Liver (tissue), 9 donors: ENCODE results near the gene VWA5B1. TPM values are rescaled to one million over a fixed set of nuclear protein-coding genes. Genes with fewer than 3 reads are reported as not detected.

Source experiments
- DNase-seq: peaks from one replicate; pipeline ENCODE4 v3.0.0-alpha.2; 2017; ENCODE audit warnings: low spot score
- H3K27ac ChIP-seq, 2 donors: one replicate each; pipeline ENCODE4 v1.7.0; 2013; ENCODE audit warnings: inconsistent platforms in 2 of 2, low read length in 2 of 2, control low read depth in 1 of 2, low read depth in 1 of 2, mild to moderate bottlenecking in 1 of 2
- H3K27me3 ChIP-seq, 4 donors: one replicate each; pipeline versions ENCODE4 v1.6.1 to v1.7.0; 2013; ENCODE audit warnings: low read length in 3 of 4, inconsistent platforms in 1 of 4, mild to moderate bottlenecking in 1 of 4, moderate library complexity in 1 of 4; ENCODE audit not compliant: control insufficient read depth in 4 of 4, insufficient read depth in 4 of 4
- H3K36me3 ChIP-seq, 4 donors: one replicate each; pipeline versions ENCODE4 v1.6.1 to v1.7.0; 2013; ENCODE audit warnings: low read length in 3 of 4, mild to moderate bottlenecking in 3 of 4, low read depth in 1 of 4, moderate library complexity in 1 of 4; ENCODE audit not compliant: control insufficient read depth in 4 of 4, insufficient read depth in 3 of 4
- H3K4me1 ChIP-seq, 4 donors: one replicate each; pipeline versions ENCODE4 v1.6.1 to v1.7.0; 2013; ENCODE audit warnings: low read length in 3 of 4, mild to moderate bottlenecking in 3 of 4, moderate library complexity in 1 of 4; ENCODE audit not compliant: control insufficient read depth in 4 of 4, insufficient read depth in 4 of 4
- H3K4me3 ChIP-seq, 3 donors: one replicate each; pipeline versions ENCODE4 v1.6.1 to v1.7.0; 2013; ENCODE audit warnings: low read length in 3 of 3, control low read depth in 1 of 3, low read depth in 1 of 3, mild to moderate bottlenecking in 1 of 3
- H3K9ac ChIP-seq, 2 donors: one replicate each; pipeline ENCODE4 v1.7.0; 2013; ENCODE audit warnings: low read length in 2 of 2, mild to moderate bottlenecking in 2 of 2, moderate library complexity in 2 of 2, control low read depth in 1 of 2, low read depth in 1 of 2
- H3K9me3 ChIP-seq, 4 donors: one replicate each; pipeline versions ENCODE4 v1.6.1 to v1.7.0; 2013; ENCODE audit warnings: low read length in 3 of 4; ENCODE audit not compliant: control insufficient read depth in 4 of 4
- ATF3 ChIP-seq: IDR thresholded peaks from 2 replicates; pipeline ENCODE4 v1.6.1; 2016; ENCODE audit warnings: antibody characterized with exemption
- CTCF ChIP-seq: fragments of 150-350 bp; IDR thresholded peaks from 2 replicates; pipeline ENCODE4 v1.5.1; 2017; ENCODE audit warnings: improper control_type of control experiment, low read depth, low read length; ENCODE audit not compliant: missing input control
- EGR1 ChIP-seq, 2 donors: IDR thresholded peaks; 2 replicates each; pipeline ENCODE4 v1.6.1; 2016 to 2018; ENCODE audit warnings: antibody characterized with exemption in 2 of 2, low read depth in 2 of 2
- FOXA1 ChIP-seq: IDR thresholded peaks from 2 replicates; pipeline ENCODE4 v1.6.1; 2016; ENCODE audit warnings: antibody characterized with exemption
- FOXA2 ChIP-seq: IDR thresholded peaks from 2 replicates; pipeline ENCODE4 v1.6.1; 2016; ENCODE audit warnings: antibody characterized with exemption
- GABPA ChIP-seq, 2 donors: IDR thresholded peaks in 1 of 2; conservative IDR thresholded peaks in 1 of 2; 2 replicates each; pipeline ENCODE4 v1.6.1; 2016; ENCODE audit warnings: antibody characterized with exemption in 2 of 2, mild to moderate bottlenecking in 1 of 2, moderate library complexity in 1 of 2
- HNF4A ChIP-seq, 2 donors: conservative IDR thresholded peaks; 2 replicates each; pipeline ENCODE4 v1.6.1; 2016; ENCODE audit warnings: antibody characterized with exemption in 2 of 2, mild to moderate bottlenecking in 2 of 2
- HNF4G ChIP-seq: IDR thresholded peaks from 2 replicates; pipeline ENCODE4 v1.6.1; 2016; ENCODE audit warnings: antibody characterized with exemption
- JUND ChIP-seq, 2 donors: IDR thresholded peaks; 2 replicates each; pipeline ENCODE4 v1.6.1; 2016; ENCODE audit warnings: antibody characterized with exemption in 2 of 2
- MAX ChIP-seq: IDR thresholded peaks from 2 replicates; pipeline ENCODE4 v1.6.1; 2016; ENCODE audit warnings: antibody characterized with exemption
- NR2F2 ChIP-seq: IDR thresholded peaks from 2 replicates; pipeline ENCODE4 v1.6.1; 2016; ENCODE audit warnings: antibody characterized with exemption
- RAD21 ChIP-seq, 2 donors: IDR thresholded peaks; 2 replicates each; pipeline ENCODE4 v1.6.1; 2016; ENCODE audit warnings: antibody characterized with exemption in 2 of 2, mild to moderate bottlenecking in 2 of 2
- REST ChIP-seq: IDR thresholded peaks from 2 replicates; pipeline ENCODE4 v1.6.1; 2016; ENCODE audit warnings: antibody characterized with exemption, mild to moderate bottlenecking
- RXRA ChIP-seq, 2 donors: IDR thresholded peaks; 2 replicates each; pipeline ENCODE4 v1.6.1; 2017 to 2018; ENCODE audit warnings: antibody characterized with exemption in 2 of 2, mild to moderate bottlenecking in 1 of 2
- SP1 ChIP-seq: IDR thresholded peaks from 2 replicates; pipeline ENCODE4 v1.6.1; 2018; ENCODE audit warnings: antibody characterized with exemption, mild to moderate bottlenecking
- TAF1 ChIP-seq: conservative IDR thresholded peaks from 2 replicates; pipeline ENCODE4 v1.6.1; 2016; ENCODE audit warnings: antibody characterized with exemption, mild to moderate bottlenecking
- YY1 ChIP-seq: IDR thresholded peaks from 2 replicates; pipeline ENCODE4 v1.6.1; 2016; ENCODE audit warnings: antibody characterized with exemption, mild to moderate bottlenecking
- WGBS: extraction: QIAGEN DNeasy Blood & Tissue Kit; methylation state at CpG from one replicate; pipeline ENCODE4 v1.1.7; 2013; 5-methylcytosine and 5-hydroxymethylcytosine counted together
- polyA plus RNA-seq, 2 donors: library from polyadenylated mRNA; stranded (reverse) in 1 of 2; unstranded in 1 of 2; fragments of 200-250 nt in 1 of 2; fragments of >200 nt in 1 of 2; fragmentation: Nextera tagmentation in 1 of 2; extraction: Ambion mirVana in 1 of 2; gene quantifications; one replicate each; pipeline versions ENCODE4 v1.2.1 to v1.2.3, GENCODE V29; 2013 to 2015
- total RNA-seq, 2 donors: library from RNA; depleted of rRNA; stranded (reverse); fragments of >200 nt; gene quantifications; one replicate each; pipeline ENCODE4 v1.2.3, GENCODE V29; 2014
- donor health status: healthy.
- donor health status: healthy.
- donor health status: healthy.
- donor health status: healthy.
- donor health status: healthy.

The VWA5B1 gene
- total and polyA plus RNA-seq, 4 donors, result not detected

- H3K9ac ChIP-seq, result no peak overlapping the region
- no peaks in the 10 kb centered on the region for H3K4me1 ChIP-seq
- 65% methylated on average over 5 of the region's 5 CpGs for WGBS
- peaks cover 0 to 6% (median 2%) of the 10 kb centered on the region in 4 donors for H3K27me3 ChIP-seq
- no peak for DNase-seq
- no peaks in the 10 kb centered on the region for H3K9me3 ChIP-seq
- H3K4me3 ChIP-seq, result no peak overlapping the region
- TF ChIP-seq GABPA (IDR thresholded peaks at IDR 0.05 in 1 of 2, conservative IDR thresholded peaks at IDR 0.05 in 1 of 2), result no peak
- TF ChIP-seq EGR1 (IDR thresholded peaks at IDR 0.05; ENCODE audit: low read depth in 2 of 2), result no peak
- TF ChIP-seq FOXA2, result no peak
- no peak for TF ChIP-seq HNF4A (conservative IDR thresholded peaks at IDR 0.05)
- TF ChIP-seq HNF4G, result no peak
- TF ChIP-seq TAF1, result no peak
- TF ChIP-seq MAX, result no peak
- TF ChIP-seq SP1, result no peak
- no peak for TF ChIP-seq RXRA (IDR thresholded peaks at IDR 0.05)
- TF ChIP-seq JUND (IDR thresholded peaks at IDR 0.05), result no peak
- no peak for TF ChIP-seq ATF3
- H3K27ac ChIP-seq, result no peak overlapping the region
- H3K36me3 ChIP-seq, result no peaks in the 10 kb centered on the region
Observed at GRCh38 chr1:20282533-20282932, 8.1 kb upstream of the VWA5B1 start.

- Histone ChIP-seq H3K27ac (no peak overlapping the region), H3K9me3 (no peaks in the 10 kb centered on the region), H3K4me1 (no peaks in the 10 kb centered on the region), H3K4me3 (no peak overlapping the region), H3K27me3 (peaks cover 0 to 6% (median 2%) of the 10 kb centered on the region in 4 donors), H3K36me3 (no peaks in the 10 kb centered on the region), H3K9ac (no peak overlapping the region)
- no peak for TF ChIP-seq EGR1 (IDR thresholded peaks at IDR 0.05; ENCODE audit: low read depth in 2 of 2)
- TF ChIP-seq FOXA1, result no peak
- no peak for TF ChIP-seq RAD21 (IDR thresholded peaks at IDR 0.05)
- TF ChIP-seq ATF3, result no peak
- no peak for TF ChIP-seq TAF1
- no peak for TF ChIP-seq MAX
- no peak for TF ChIP-seq SP1
- TF ChIP-seq RXRA (IDR thresholded peaks at IDR 0.05), result no peak
- no peak for DNase-seq
- 50% methylated on average over 2 of the region's 2 CpGs for WGBS
Observed at GRCh38 chr1:20284046-20284445, 6.6 kb upstream of the VWA5B1 start.

GRCh38 chr1:20284625-20285024, 6.0 kb upstream of the VWA5B1 start:
- no peak overlapping the region for H3K4me3 ChIP-seq
- no peak overlapping the region for H3K9ac ChIP-seq
- no peaks in the 10 kb centered on the region for H3K36me3 ChIP-seq
- no peak for TF ChIP-seq REST
- no peak for TF ChIP-seq FOXA2
- no peak for TF ChIP-seq ATF3
- no peak for TF ChIP-seq RXRA (IDR thresholded peaks at IDR 0.05)
- no peak for TF ChIP-seq MAX
- TF ChIP-seq NR2F2, result no peak
- no peak for TF ChIP-seq GABPA (IDR thresholded peaks at IDR 0.05 in 1 of 2, conservative IDR thresholded peaks at IDR 0.05 in 1 of 2)
- no peak for TF ChIP-seq TAF1
- no peak for TF ChIP-seq HNF4G
- no peak for TF ChIP-seq CTCF
- TF ChIP-seq YY1, result no peak
- TF ChIP-seq EGR1 (IDR thresholded peaks at IDR 0.05; ENCODE audit: low read depth in 2 of 2), result no peak
- 89% methylated on average over 3 of the region's 3 CpGs for WGBS
- DNase-seq, result no peak
- no peak overlapping the region for H3K27ac ChIP-seq
- H3K27me3 ChIP-seq, result peaks cover 0 to 8% (median 4%) of the 10 kb centered on the region in 4 donors
- no peaks in the 10 kb centered on the region for H3K9me3 ChIP-seq
- H3K4me1 ChIP-seq, result no peaks in the 10 kb centered on the region
